MM.1S (cell line): ENCODE results near the gene TMEM132D.

Experiments
- EZH2 ChIP-seq: fragments of 300-600 bp; sonication (generic); optimal IDR thresholded peaks from 2 replicates; pipeline ENCODE3; 2017; ENCODE audit warnings: low read depth, mild to moderate bottlenecking, antibody characterized with exemption, low read length, mixed read lengths
- TF ChIP-seq, protein P1 (sequence below): fragments of 300-600 bp; sonication (generic); IDR thresholded peaks from 2 replicates; pipeline ENCODE4 v1.5.1; 2016; ENCODE audit warnings: antibody characterized with exemption, low read length, mixed read lengths

DNA sequence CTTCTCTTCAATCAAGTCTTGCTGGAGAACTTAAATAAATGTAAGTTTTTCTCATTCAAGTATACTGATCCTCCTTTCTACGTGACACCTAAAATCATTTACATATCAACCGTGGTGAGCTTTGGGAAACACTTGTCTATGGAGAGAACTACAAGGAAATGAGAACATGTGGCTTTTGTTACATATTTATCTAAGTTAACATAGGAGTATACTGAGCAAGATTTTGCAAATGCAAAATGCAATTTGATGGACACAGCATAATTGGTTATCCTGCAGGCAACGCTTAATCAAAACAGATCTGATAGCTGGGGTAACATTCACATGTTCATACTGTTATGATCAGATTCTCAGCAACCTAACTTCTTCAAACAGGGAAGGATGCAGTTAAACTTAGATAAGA is 376.3 kb downstream of the TMEM132D start:
- TF ChIP-seq, protein P1, sequence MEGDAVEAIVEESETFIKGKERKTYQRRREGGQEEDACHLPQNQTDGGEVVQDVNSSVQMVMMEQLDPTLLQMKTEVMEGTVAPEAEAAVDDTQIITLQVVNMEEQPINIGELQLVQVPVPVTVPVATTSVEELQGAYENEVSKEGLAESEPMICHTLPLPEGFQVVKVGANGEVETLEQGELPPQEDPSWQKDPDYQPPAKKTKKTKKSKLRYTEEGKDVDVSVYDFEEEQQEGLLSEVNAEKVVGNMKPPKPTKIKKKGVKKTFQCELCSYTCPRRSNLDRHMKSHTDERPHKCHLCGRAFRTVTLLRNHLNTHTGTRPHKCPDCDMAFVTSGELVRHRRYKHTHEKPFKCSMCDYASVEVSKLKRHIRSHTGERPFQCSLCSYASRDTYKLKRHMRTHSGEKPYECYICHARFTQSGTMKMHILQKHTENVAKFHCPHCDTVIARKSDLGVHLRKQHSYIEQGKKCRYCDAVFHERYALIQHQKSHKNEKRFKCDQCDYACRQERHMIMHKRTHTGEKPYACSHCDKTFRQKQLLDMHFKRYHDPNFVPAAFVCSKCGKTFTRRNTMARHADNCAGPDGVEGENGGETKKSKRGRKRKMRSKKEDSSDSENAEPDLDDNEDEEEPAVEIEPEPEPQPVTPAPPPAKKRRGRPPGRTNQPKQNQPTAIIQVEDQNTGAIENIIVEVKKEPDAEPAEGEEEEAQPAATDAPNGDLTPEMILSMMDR = no peak
- no peak for TF ChIP-seq EZH2
